ENCODE measurements around the gene NINJ1.

NINJ1 gene

GRCh38 chr9:93132287-93132927 is 1.6 kb downstream of the NINJ1 start:
- DNase-seq (ENCODE audit: low spot score): no peak

GRCh38 chr9:93131599-93132286 is 2.3 kb downstream of the NINJ1 start:
- no peak for DNase-seq (ENCODE audit: low spot score)

- DNase-seq (ENCODE audit: low spot score): no peak
Measured at GRCh38 chr9:93130861-93131481, 3.1 kb downstream of the NINJ1 start.

- DNase-seq (ENCODE audit: low spot score): no peak
Measured at GRCh38 chr9:93129691-93130500, 4.2 kb downstream of the NINJ1 start.

- DNase-seq (ENCODE audit: low spot score): no peak
Measured at GRCh38 chr9:93129286-93129685, 4.8 kb downstream of the NINJ1 start.

GRCh38 chr9:93128715-93129224 is 5.3 kb downstream of the NINJ1 start:
- no peak for DNase-seq (ENCODE audit: low spot score)

GRCh38 chr9:93128011-93128714 is 5.9 kb downstream of the NINJ1 start:
- DNase-seq (ENCODE audit: low spot score): no peak

- DNase-seq (ENCODE audit: low spot score): peak; percentile 62
Measured at GRCh38 chr9:93127395-93127911, 6.6 kb downstream of the NINJ1 start.

GRCh38 chr9:93126825-93127368 is 7.2 kb downstream of the NINJ1 start:
- DNase-seq (ENCODE audit: low spot score): no peak

GRCh38 chr9:93126151-93126781 is 7.8 kb downstream of the NINJ1 start:
- no peak for DNase-seq (ENCODE audit: low spot score)

GRCh38 chr9:93125331-93125894 is 8.6 kb downstream of the NINJ1 start:
- DNase-seq (ENCODE audit: low spot score): no peak

GRCh38 chr9:93124793-93125192 is 9.3 kb downstream of the NINJ1 start:
- DNase-seq (ENCODE audit: low spot score): no peak

GRCh38 chr9:93123561-93124283 is 10.3 kb downstream of the NINJ1 start:
- no peak for DNase-seq (ENCODE audit: low spot score)

GRCh38 chr9:93122721-93123221 is 11.3 kb downstream of the NINJ1 start:
- DNase-seq (ENCODE audit: low spot score): no peak

- DNase-seq (ENCODE audit: low spot score): no peak
Measured at GRCh38 chr9:93121316-93122241, 12.5 kb downstream of the NINJ1 start.

- DNase-seq (ENCODE audit: low spot score): no peak
Measured at GRCh38 chr9:93120846-93121315, 13.2 kb downstream of the NINJ1 start.

GRCh38 chr9:93119953-93120845 is 13.9 kb downstream of the NINJ1 start:
- peak; percentile 59 for DNase-seq (ENCODE audit: low spot score)
